OCI-LY1 (cell line): ENCODE data around the gene PAFAH2.

Experiments used
- CTCF ChIP-seq: fragments of 200-600 bp; sonication (generic), shearing (Covaris generic); IDR thresholded peaks from 2 replicates; pipeline ENCODE4 v1.5.1; 2017; ENCODE audit warnings: mild to moderate bottlenecking, antibody characterized with exemption, low read length, moderate library complexity, mixed read lengths
- EZH2 ChIP-seq: fragments of 200-600 bp; sonication (generic), shearing (Covaris generic); IDR thresholded peaks from 2 replicates; pipeline ENCODE4 v1.8.0; 2017; ENCODE audit warnings: borderline replicate concordance, mixed run types, mild to moderate bottlenecking, antibody characterized with exemption, low read length, moderate library complexity, mixed read lengths

- TF ChIP-seq CTCF: no peak
- no peak for TF ChIP-seq EZH2
These were observed 7.0 kb downstream of the PAFAH2 start for GRCh38 chr1:25990702-25991395.
